BLaER1 (cell line): ENCODE data around the gene NECAP2.
A peak's percentile ranks its signal among the peaks of the same experiment; 100 is the strongest.

Experiments used
- H3K27ac ChIP-seq: shearing (Covaris generic); formaldehyde crosslinking; 2 replicates; pipeline ENCODE4 v1.8.1; 2022
- H3K27me3 ChIP-seq: shearing (Covaris generic); formaldehyde crosslinking; 2 replicates; pipeline ENCODE4 v1.8.1; 2022
- H3K36me3 ChIP-seq: shearing (Covaris generic); formaldehyde crosslinking; 2 replicates; pipeline ENCODE4 v1.8.1; 2022
- H3K4me1 ChIP-seq: shearing (Covaris generic); formaldehyde crosslinking; 2 replicates; pipeline ENCODE4 v1.8.1; 2022
- H3K4me2 ChIP-seq: shearing (Covaris generic); formaldehyde crosslinking; 2 replicates; pipeline ENCODE4 v1.8.1; 2022
- H3K4me3 ChIP-seq: shearing (Covaris generic); formaldehyde crosslinking; 2 replicates; pipeline ENCODE4 v1.8.1; 2022
- H3K9ac ChIP-seq: shearing (Covaris generic); formaldehyde crosslinking; 2 replicates; pipeline ENCODE4 v1.8.1; 2022
- H3K9me3 ChIP-seq: shearing (Covaris generic); formaldehyde crosslinking; 2 replicates; pipeline ENCODE4 v1.8.1; 2022
- H4K20me1 ChIP-seq: shearing (Covaris generic); formaldehyde crosslinking; 2 replicates; pipeline ENCODE4 v1.8.1; 2022
- Cebpa-rat ChIP-seq: shearing (Covaris generic); IDR thresholded peaks from 2 replicates; pipeline ENCODE4 v1.8.1; 2022

NECAP2 gene

DNA sequence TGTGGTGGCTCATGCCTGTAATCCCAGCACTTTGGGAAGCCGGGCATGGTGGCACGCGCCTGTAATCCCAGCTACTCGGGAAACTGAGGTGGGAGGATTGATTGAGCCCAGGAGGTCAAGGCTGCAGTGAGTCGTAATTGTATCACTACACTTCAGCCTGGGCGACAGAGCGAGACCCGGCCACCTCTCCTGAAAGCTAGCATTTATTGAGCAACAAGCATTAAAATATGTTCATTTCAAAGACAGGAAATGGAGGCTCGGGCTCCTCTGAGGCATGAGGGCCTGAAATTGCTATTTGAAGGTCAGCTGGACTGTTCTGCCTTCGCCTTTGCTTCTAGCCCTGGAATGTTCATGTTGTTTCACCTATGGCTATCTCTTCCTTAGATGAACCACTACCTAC is 37.8 kb upstream of the NECAP2 start:
- Histone ChIP-seq H3K4me2 (no peak overlapping the region), H3K27ac (no peak overlapping the region), H3K9me3 (no peaks in the 10 kb centered on the region), H3K4me1 (peaks cover 15% of the 10 kb centered on the region), H3K9ac (no peak overlapping the region), H3K27me3 (no peaks in the 10 kb centered on the region), H4K20me1 (peaks cover 20% of the 10 kb centered on the region), H3K4me3 (no peak overlapping the region), H3K36me3 (peaks cover 31% of the 10 kb centered on the region)
- no peak for TF ChIP-seq Cebpa-rat

DNA sequence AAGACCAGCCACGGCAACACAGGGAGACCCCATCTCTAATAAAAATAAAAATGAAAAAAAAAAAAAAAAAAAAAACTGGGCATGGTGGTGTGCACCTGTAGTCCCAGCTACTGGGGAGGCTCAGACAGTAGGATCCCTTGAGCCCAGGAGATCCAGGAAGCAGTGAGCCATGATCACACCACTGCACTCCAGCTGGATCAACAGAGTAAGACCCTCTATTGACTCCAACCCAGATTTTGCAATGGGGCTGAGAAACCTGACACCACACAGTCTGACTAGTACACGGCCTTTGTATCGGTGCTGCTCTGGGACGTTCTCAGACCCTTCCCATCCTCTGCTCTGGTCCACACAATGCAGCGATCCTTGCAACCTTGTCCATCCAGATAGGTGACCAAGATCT is 35.1 kb upstream of the NECAP2 start:
- Histone ChIP-seq H3K4me1 (peaks cover 11% of the 10 kb centered on the region), H3K27me3 (no peaks in the 10 kb centered on the region), H3K4me3 (no peak overlapping the region), H4K20me1 (no peaks in the 10 kb centered on the region), H3K9me3 (no peaks in the 10 kb centered on the region), H3K36me3 (0 out of 2 replicates have a peak, but pooled peaks cover 4% of the 10 kb centered on the region), H3K4me2 (no peak overlapping the region), H3K27ac (no peak overlapping the region), H3K9ac (no peak overlapping the region)
- TF ChIP-seq Cebpa-rat = no peak

DNA sequence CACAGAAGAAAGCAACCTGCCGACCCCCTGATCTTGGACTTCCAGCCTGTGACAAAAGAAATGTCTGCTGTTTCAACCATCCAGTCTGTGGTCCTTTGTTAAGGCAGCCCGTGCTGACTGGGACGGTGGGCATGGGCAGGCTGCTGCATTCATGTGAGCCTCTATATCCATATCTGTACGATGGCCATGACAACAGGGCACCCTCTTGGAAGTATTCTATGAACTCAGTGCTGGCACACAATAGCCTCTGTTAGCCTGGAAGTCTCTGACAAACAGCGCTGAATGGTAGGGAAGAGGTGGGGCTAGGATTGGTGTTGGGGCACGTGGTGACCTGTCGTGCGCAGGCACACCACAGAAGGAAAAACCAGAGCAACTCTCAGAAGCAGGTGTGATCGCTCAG is 33.7 kb upstream of the NECAP2 start:
- no peak for TF ChIP-seq Cebpa-rat

DNA sequence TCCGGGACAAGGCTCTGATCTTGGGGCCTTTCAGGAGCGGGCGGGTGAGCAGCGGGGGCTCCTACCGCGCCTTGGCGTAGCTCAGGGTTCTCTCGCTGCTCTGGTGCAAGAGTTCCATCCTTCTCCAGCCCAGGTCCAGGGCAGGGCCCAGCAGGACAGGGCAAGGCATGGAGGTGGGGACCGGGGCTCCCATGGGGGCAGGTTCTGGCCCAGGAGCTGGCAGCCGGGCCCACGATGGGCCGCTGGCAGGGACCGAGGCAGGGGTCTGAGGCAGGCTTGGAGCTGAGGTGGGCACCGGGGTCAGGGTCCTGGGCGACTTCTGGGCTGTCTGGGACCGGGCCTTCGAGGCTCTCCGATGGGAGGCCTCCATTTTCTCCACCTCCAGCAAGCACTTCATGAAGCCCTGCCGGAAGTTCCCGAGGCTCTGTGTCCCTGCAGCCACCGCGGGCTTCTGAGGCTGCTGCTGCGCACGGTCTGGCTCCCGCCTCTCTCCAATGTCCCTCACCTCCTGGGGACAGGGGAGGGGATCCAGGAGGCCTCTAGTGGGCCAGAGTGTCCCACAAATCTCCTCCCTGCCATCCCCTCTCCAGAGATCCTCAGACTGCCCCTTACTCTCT is 30.9 kb upstream of the NECAP2 start:
- Histone ChIP-seq H3K4me2 (no peak overlapping the region), H3K9me3 (no peaks in the 10 kb centered on the region), H3K4me3 (no peak overlapping the region), H3K27me3 (no peaks in the 10 kb centered on the region), H4K20me1 (no peaks in the 10 kb centered on the region), H3K36me3 (no peaks in the 10 kb centered on the region), H3K9ac (no peak overlapping the region), H3K4me1 (peaks cover 11% of the 10 kb centered on the region), H3K27ac (no peak overlapping the region)
- TF ChIP-seq Cebpa-rat = no peak

More for the DNA sequence above, 33.7 kb upstream of the NECAP2 start:
- Histone ChIP-seq H3K9ac (no peak overlapping the region), H3K9me3 (no peaks in the 10 kb centered on the region), H3K4me1 (peaks cover 11% of the 10 kb centered on the region), H4K20me1 (no peaks in the 10 kb centered on the region), H3K4me3 (no peak overlapping the region), H3K27me3 (no peaks in the 10 kb centered on the region), H3K4me2 (no peak overlapping the region), H3K36me3 (no peaks in the 10 kb centered on the region), H3K27ac (no peak overlapping the region)

DNA sequence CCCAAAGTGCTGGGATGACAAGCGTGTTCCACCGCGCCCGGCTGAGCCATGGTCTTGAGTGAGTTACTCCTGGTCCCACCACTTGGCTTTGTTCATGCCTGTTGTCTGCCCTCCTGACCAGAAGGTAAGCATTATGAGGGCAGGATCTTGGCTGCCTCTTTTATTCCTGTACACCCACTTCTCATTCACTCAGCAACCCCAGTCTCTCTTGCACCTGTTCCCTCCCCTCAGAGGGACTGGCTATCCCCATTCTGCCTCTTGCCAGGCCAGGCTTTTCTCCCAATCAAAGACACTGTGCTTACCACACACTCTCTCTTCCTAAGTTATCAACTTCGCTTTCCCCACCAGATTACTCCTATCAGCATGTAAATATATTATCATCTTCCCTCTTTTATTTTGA is 29.7 kb upstream of the NECAP2 start:
- no peaks in the 10 kb centered on the region for H3K9me3 ChIP-seq
- no peak overlapping the region for H3K4me2 ChIP-seq
- no peak overlapping the region for H3K27ac ChIP-seq
- peaks cover 11% of the 10 kb centered on the region for H3K4me1 ChIP-seq
- H3K27me3 ChIP-seq = no peaks in the 10 kb centered on the region
- no peak overlapping the region for H3K4me3 ChIP-seq
- H3K9ac ChIP-seq = no peak overlapping the region
- H4K20me1 ChIP-seq = no peaks in the 10 kb centered on the region
- TF ChIP-seq Cebpa-rat = no peak
- no peaks in the 10 kb centered on the region for H3K36me3 ChIP-seq

GRCh38 chr1:16413191-16413590 is 27.3 kb upstream of the NECAP2 start:
- H3K27ac ChIP-seq = no peak overlapping the region
- H3K4me2 ChIP-seq = no peak overlapping the region
- TF ChIP-seq Cebpa-rat = no peak
- no peaks in the 10 kb centered on the region for H3K27me3 ChIP-seq
- H3K4me1 ChIP-seq = peaks cover 9% of the 10 kb centered on the region
- no peaks in the 10 kb centered on the region for H3K9me3 ChIP-seq
- H4K20me1 ChIP-seq = no peaks in the 10 kb centered on the region
- H3K36me3 ChIP-seq = no peaks in the 10 kb centered on the region
- no peak overlapping the region for H3K9ac ChIP-seq
- no peak overlapping the region for H3K4me3 ChIP-seq

GRCh38 chr1:16418823-16419425 is 21.6 kb upstream of the NECAP2 start:
- TF ChIP-seq Cebpa-rat = no peak
- H3K27ac ChIP-seq = no peak overlapping the region
- H3K36me3 ChIP-seq = no peaks in the 10 kb centered on the region
- no peak overlapping the region for H3K9ac ChIP-seq
- H4K20me1 ChIP-seq = no peaks in the 10 kb centered on the region
- no peaks in the 10 kb centered on the region for H3K27me3 ChIP-seq
- peaks cover 27% of the 10 kb centered on the region for H3K4me1 ChIP-seq
- no peak overlapping the region for H3K4me2 ChIP-seq
- H3K4me3 ChIP-seq = no peak overlapping the region
- H3K9me3 ChIP-seq = no peaks in the 10 kb centered on the region

DNA sequence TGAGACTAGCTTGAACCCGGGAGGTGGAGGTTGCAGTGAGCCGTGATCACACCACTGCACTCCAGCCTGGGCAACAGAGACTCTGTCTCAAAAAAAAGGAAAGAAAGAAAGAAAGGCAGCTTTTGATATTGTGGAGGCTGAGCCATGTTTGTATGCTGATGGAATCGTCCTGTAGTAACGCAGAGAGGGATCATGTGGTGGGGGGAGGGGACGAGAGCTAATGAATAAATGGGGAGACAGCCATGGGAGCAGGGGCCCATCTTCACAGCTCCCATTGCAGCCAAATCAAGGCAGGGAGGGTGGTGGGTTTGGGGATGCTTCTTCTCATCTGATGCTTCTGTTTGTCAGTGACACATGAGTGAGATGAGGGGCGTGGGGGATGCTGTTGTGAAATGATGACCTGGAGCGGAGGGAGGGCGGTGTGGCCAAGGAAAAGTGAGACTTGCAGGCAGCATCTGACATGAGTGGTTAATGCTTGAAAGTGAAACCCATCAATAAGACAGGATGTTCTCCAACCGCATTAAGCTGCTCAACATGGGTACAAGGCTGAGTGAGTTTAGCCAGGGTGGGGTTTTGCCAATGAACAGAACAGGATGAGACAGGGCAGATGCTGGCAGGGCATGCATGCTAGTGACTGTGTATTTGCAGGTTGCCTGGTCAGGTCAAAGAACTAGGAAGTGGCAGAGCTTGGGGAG is 20.0 kb upstream of the NECAP2 start:
- Histone ChIP-seq H3K27me3 (no peaks in the 10 kb centered on the region), H3K4me1 (peaks cover 27% of the 10 kb centered on the region), H3K4me2 (peak overlapping the region; percentile 73), H3K4me3 (no peak overlapping the region), H3K36me3 (no peaks in the 10 kb centered on the region), H4K20me1 (no peaks in the 10 kb centered on the region), H3K27ac (peak overlapping the region; percentile 50; the same call in 1 of the 2 replicates), H3K9ac (no peak overlapping the region), H3K9me3 (no peaks in the 10 kb centered on the region)
- TF ChIP-seq Cebpa-rat = peak; percentile 88

DNA sequence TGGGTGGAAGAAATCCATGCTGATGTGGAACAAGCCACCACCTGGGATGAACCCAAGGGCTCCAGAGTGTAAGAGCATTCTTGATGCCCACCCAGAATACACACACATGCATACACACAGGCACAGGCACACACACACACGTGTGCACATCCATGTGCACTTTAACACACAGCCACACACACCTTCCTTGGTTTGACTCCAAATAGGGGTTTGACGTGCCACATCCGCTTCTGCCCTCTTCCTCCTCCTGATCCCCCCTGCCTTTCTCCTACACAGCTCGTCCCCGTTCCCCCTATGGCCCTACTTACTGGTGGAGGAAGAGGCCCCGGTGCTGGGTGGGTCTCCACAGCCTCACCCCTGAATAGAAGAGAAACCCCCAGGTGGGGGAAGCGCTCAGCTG is 19.3 kb upstream of the NECAP2 start:
- H3K4me3 ChIP-seq = no peak overlapping the region
- no peaks in the 10 kb centered on the region for H4K20me1 ChIP-seq
- H3K9ac ChIP-seq = no peak overlapping the region
- peak overlapping the region; percentile 50; the same call in 1 of the 2 replicates for H3K27ac ChIP-seq
- no peaks in the 10 kb centered on the region for H3K27me3 ChIP-seq
- peak overlapping the region; percentile 73 for H3K4me2 ChIP-seq
- TF ChIP-seq Cebpa-rat = no peak
- no peaks in the 10 kb centered on the region for H3K36me3 ChIP-seq
- H3K4me1 ChIP-seq = peaks cover 27% of the 10 kb centered on the region
- no peaks in the 10 kb centered on the region for H3K9me3 ChIP-seq

- no peak overlapping the region for H3K9ac ChIP-seq
- 0 out of 2 replicates have a peak overlapping the region, but pooled peaks have one; percentile 26 for H3K27ac ChIP-seq
- H4K20me1 ChIP-seq = no peaks in the 10 kb centered on the region
- H3K9me3 ChIP-seq = no peaks in the 10 kb centered on the region
- TF ChIP-seq Cebpa-rat = no peak
- no peaks in the 10 kb centered on the region for H3K36me3 ChIP-seq
- H3K4me2 ChIP-seq = peak overlapping the region; percentile 73
- H3K27me3 ChIP-seq = no peaks in the 10 kb centered on the region
- H3K4me3 ChIP-seq = no peak overlapping the region
- H3K4me1 ChIP-seq = peaks cover 27% of the 10 kb centered on the region
Measured at GRCh38 chr1:16422041-16422440, 18.5 kb upstream of the NECAP2 start.
